Neural crest cell (in vitro differentiated cells): Measurements from ENCODE around the gene ZFYVE28. TPM values are rescaled to one million over a fixed set of nuclear protein-coding genes. Genes with fewer than 3 reads are reported as not detected.

Source experiments
- DNase-seq: peaks from one replicate; pipeline ENCODE4 v3.0.0; 2021; ENCODE audit warnings: low read depth, mixed read lengths, low spot score
- H3K27ac Mint-ChIP-seq: one replicate; pipeline ENCODE4 v1.8.0; 2021; ENCODE audit warnings: mild to moderate bottlenecking, mixed read lengths; ENCODE audit not compliant: unreplicated experiment
- H3K27me3 Mint-ChIP-seq: 2 replicates; pipeline ENCODE4 v1.8.0; 2021; ENCODE audit warnings: low read depth, mild to moderate bottlenecking, mixed read lengths
- H3K36me3 Mint-ChIP-seq: 2 replicates; pipeline ENCODE4 v1.8.0; 2021; ENCODE audit warnings: low read depth, mild to moderate bottlenecking, mixed read lengths
- H3K4me1 Mint-ChIP-seq: 2 replicates; pipeline ENCODE4 v1.8.0; 2021; ENCODE audit warnings: mixed read lengths
- H3K4me3 Mint-ChIP-seq: one replicate; pipeline ENCODE4 v1.8.0; 2021; ENCODE audit warnings: mild to moderate bottlenecking, mixed read lengths
- H3K9me3 Mint-ChIP-seq: 2 replicates; pipeline ENCODE4 v1.8.0; 2021; ENCODE audit warnings: mixed read lengths
- CTCF ChIP-seq: fragments of 200-600 bp; sonication (generic); conservative IDR thresholded peaks from 2 replicates; pipeline ENCODE4 v1.5.0; 2021; ENCODE audit warnings: antibody characterized with exemption, mild to moderate bottlenecking
- total RNA-seq: library from RNA; stranded (reverse); gene quantifications from 2 replicates; pipeline ENCODE4 v1.2.1, GENCODE V29; 2021

Gene ZFYVE28
- total RNA-seq, 1 donor from 2014 or later: 1.4 TPM

- Mint-ChIP-seq H3K4me3 (no peak overlapping the region), H3K27me3 (no peaks in the 10 kb centered on the region), H3K36me3 (no peaks in the 10 kb centered on the region), H3K9me3 (no peaks in the 10 kb centered on the region), H3K4me1 (peaks cover 14% of the 10 kb centered on the region), H3K27ac (no peak overlapping the region)
- no peak for TF ChIP-seq CTCF
- no peak for DNase-seq
These were observed 56.0 kb downstream of the ZFYVE28 start for GRCh38 chr4:2362266-2363055.

- no peak overlapping the region for H3K27ac Mint-ChIP-seq
- peaks cover 14% of the 10 kb centered on the region for H3K4me1 Mint-ChIP-seq
- H3K27me3 Mint-ChIP-seq: no peaks in the 10 kb centered on the region
- no peak overlapping the region for H3K4me3 Mint-ChIP-seq
- DNase-seq: no peak
- no peaks in the 10 kb centered on the region for H3K36me3 Mint-ChIP-seq
- no peak for TF ChIP-seq CTCF
- no peaks in the 10 kb centered on the region for H3K9me3 Mint-ChIP-seq
These were observed 56.8 kb downstream of the ZFYVE28 start for GRCh38 chr4:2361366-2362265.

- no peak for TF ChIP-seq CTCF
- Mint-ChIP-seq H3K27ac (no peak overlapping the region), H3K4me1 (peaks cover 14% of the 10 kb centered on the region), H3K36me3 (no peaks in the 10 kb centered on the region), H3K4me3 (no peak overlapping the region), H3K27me3 (no peaks in the 10 kb centered on the region), H3K9me3 (no peaks in the 10 kb centered on the region)
- no peak for DNase-seq
These were observed 58.1 kb downstream of the ZFYVE28 start for GRCh38 chr4:2360396-2360730.

GRCh38 chr4:2359591-2360395 is 58.7 kb downstream of the ZFYVE28 start:
- TF ChIP-seq CTCF: no peak
- H3K36me3 Mint-ChIP-seq: no peaks in the 10 kb centered on the region
- no peak overlapping the region for H3K4me3 Mint-ChIP-seq
- peaks cover 14% of the 10 kb centered on the region for H3K4me1 Mint-ChIP-seq
- H3K27ac Mint-ChIP-seq: no peak overlapping the region
- no peaks in the 10 kb centered on the region for H3K9me3 Mint-ChIP-seq
- no peaks in the 10 kb centered on the region for H3K27me3 Mint-ChIP-seq
- DNase-seq: no peak
